Epithelial cell of esophagus (primary cell): ENCODE measurements around the gene FNDC3B.

Experiments
- DNase-seq: peaks from one replicate; pipeline ENCODE4 v3.0.0; 2010; ENCODE audit warnings: low read depth
- H3K4me3 ChIP-seq: 2 replicates; pipeline ENCODE4 v1.5.1; 2011; ENCODE audit warnings: mild to moderate bottlenecking, low read length, control low read depth
- TF ChIP-seq, protein P1 (sequence below): IDR thresholded peaks from 2 replicates; pipeline ENCODE4 v1.5.1; 2011; ENCODE audit warnings: low read depth, mild to moderate bottlenecking, low read length, control low read depth, inconsistent platforms; ENCODE audit not compliant: insufficient read depth; ENCODE audit errors: missing control alignments

Gene FNDC3B

DNA sequence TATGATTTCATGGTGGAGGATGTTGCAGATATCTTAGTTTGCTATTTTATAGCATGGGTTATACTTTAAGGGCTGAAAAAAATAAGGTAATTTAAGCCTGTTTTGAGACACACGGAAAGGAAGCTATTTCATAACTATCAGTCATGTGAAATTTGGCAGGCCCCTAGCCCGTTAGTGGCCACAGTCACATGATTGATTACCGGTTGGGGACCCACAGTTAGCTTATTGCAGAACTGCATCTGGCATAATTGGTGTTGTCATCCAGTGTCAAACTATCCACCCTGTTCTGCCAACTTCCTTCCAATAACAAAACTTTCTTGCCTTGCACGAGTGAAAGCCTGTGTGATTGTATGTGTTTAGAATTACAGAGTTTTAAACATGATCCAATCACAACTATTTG, 35.2 kb downstream of the FNDC3B start:
- H3K4me3 ChIP-seq: no peak overlapping the region
- no peak for DNase-seq
- TF ChIP-seq, protein P1, sequence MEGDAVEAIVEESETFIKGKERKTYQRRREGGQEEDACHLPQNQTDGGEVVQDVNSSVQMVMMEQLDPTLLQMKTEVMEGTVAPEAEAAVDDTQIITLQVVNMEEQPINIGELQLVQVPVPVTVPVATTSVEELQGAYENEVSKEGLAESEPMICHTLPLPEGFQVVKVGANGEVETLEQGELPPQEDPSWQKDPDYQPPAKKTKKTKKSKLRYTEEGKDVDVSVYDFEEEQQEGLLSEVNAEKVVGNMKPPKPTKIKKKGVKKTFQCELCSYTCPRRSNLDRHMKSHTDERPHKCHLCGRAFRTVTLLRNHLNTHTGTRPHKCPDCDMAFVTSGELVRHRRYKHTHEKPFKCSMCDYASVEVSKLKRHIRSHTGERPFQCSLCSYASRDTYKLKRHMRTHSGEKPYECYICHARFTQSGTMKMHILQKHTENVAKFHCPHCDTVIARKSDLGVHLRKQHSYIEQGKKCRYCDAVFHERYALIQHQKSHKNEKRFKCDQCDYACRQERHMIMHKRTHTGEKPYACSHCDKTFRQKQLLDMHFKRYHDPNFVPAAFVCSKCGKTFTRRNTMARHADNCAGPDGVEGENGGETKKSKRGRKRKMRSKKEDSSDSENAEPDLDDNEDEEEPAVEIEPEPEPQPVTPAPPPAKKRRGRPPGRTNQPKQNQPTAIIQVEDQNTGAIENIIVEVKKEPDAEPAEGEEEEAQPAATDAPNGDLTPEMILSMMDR: no peak

DNA sequence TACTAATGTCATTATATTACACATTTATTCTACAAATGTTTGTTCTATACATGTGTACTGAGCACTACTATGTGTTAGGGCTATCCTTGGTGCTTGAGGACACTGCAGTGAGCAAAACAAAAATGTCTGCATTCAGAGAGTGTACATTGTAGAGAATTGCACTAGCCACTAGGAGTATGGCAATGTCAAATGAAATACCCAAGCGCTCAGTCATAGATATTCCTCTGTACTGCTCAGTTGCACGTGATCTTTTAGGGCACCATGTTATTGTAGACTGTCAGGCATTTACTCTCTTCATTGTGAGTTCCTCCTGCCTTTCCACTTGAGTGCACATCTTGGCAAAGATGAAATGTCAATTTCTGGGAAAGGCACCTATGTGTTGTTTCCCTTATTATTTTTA, 36.8 kb downstream of the FNDC3B start:
- DNase-seq: no peak
- no peak overlapping the region for H3K4me3 ChIP-seq
- TF ChIP-seq, protein P1: no peak

DNA sequence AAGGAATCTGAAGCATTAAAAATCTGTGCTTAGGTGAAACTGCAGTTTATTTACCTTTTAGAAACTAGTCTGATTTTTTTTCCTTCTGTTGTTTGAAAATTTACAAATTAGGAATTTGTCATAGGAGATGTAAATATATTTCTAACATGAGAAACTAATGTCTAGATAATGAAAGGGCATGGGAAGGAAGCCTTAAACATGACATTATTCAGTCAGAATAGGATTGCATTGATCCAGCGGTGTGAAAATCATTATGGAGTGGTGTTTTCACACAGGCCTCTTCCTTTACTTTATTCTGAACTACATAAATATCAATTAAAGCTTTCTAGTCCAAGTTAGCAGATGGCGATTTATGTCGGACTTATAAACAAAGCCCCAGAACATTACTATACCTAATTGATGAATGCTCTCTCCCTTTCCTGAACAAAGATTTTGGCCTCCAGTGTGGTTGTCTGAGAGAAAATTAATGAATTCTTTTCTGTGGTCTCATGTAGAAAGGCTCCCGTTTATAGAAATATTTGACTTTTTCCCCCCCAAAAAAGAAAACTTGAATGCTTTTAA, 37.9 kb downstream of the FNDC3B start:
- no peak for DNase-seq
- TF ChIP-seq, protein P1: no peak
- H3K4me3 ChIP-seq: no peak overlapping the region

DNA sequence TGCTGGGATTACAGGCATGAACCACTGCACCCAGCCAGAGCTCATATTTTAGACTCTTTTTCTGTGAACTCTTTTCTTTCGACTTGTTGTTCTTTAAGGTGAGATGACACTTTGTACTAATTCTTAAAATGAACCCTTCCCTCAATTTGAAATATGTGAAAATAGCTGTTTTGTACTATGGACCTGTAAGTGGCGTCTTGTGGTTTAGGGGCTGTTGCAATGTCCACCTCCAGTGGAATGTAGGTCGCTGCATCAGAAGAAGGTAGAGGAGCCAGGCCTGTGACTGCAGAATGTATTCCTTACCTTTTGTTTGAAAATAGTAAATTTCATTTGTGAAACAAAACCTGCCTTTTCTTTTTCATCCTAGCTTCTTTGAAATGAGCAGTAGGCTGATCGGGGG, 38.9 kb downstream of the FNDC3B start:
- no peak for DNase-seq
- TF ChIP-seq, protein P1: no peak

DNA sequence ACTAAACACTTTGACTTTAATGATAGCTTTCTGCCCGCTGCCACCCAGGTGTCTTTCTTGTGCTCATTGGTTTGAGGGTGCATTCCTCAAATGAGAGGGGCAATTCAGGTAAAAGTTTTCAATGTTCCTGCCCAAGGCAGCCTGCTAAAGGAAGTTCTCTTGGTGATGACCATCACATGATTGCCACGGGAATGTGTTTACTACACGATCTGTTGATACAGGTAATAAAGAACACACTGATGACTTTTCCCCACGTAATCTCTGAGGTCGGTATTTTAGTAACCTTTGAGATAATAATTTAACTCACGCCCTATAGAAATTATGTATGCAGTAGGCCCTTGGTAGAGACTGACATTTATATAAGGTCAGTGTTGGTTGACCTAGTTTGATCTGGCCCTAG, 39.3 kb downstream of the FNDC3B start:
- no peak overlapping the region for H3K4me3 ChIP-seq
- TF ChIP-seq, protein P1: no peak
- no peak for DNase-seq

More for the DNA sequence above, 38.9 kb downstream of the FNDC3B start:
- H3K4me3 ChIP-seq: no peak overlapping the region

DNA sequence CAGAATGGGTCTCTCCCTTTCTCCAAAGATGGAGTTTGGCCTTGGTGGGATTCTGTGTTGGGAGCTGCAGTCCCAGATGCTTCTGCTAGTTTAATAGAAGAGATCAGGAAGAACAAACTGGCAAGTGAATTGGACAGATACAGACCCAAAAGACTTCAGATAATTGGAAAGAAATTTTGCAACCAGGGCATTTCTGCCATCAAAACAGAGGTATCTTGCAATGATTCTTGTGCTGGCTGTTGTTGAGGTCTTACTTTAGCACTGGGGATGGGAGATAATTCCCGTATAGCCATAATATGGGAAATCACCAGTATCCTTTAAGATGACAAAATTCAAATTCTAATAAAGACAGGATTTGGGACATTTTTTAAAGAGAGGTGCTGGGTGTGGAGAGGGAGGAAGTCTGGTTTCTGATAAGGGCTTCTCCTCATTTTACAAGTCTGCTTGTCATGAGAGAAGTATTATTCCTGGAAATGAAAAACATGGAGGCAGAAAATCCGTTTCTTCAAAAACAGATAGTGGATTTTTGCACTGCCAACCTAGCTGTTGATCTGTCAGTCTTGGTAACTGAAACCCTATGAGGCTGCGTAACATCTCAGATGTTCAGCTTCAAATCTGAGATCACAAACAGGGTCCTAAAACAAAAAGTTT, 40.1 kb downstream of the FNDC3B start:
- no peak overlapping the region for H3K4me3 ChIP-seq
- no peak for DNase-seq
- TF ChIP-seq, protein P1: no peak

DNA sequence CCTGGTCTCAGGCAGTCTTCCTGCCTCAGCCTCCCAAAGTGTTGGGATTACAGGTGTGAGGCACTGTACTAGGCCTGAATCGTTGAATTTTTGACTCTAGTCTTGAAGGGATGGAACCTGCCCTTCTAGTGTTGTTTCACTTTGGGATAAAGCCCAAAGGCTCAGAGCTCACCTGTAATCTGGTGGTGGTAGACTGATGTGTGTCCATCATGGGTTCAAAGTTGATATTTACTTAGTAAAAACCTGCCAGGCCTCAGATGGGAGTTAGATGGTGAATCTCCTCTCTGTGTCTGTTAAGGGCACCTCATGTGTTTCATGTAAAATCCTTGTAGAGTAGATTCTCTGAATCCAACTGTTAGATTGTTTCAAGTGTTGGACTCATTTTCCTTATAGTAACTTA, 41.1 kb downstream of the FNDC3B start:
- no peak for DNase-seq
- TF ChIP-seq, protein P1: no peak
- no peak overlapping the region for H3K4me3 ChIP-seq
